ENCODE data around the gene SEC22C.

Gene SEC22C

DNA sequence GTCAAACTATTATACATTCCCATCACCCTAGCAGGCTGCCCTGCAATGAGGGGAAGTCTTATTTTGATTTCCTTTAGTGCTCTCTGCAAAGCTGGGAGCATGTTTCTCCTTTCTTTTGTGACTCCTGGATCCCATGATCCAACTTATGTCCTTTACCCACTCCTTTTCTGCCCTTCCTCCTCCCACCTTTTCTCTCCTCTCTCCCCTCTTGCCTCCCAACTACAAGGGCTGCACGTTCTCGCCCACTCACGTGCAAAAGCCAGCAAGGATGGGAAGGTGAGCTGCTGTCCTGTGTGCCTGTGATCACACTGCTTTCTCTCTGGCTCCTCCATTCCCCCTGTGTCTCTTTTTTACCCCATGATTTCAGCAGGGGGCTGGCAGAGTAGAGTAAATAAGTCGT is 73.2 kb downstream of the SEC22C start:
- H3K9ac ChIP-seq (ENCODE audit: low read length), result no peak overlapping the region

DNA sequence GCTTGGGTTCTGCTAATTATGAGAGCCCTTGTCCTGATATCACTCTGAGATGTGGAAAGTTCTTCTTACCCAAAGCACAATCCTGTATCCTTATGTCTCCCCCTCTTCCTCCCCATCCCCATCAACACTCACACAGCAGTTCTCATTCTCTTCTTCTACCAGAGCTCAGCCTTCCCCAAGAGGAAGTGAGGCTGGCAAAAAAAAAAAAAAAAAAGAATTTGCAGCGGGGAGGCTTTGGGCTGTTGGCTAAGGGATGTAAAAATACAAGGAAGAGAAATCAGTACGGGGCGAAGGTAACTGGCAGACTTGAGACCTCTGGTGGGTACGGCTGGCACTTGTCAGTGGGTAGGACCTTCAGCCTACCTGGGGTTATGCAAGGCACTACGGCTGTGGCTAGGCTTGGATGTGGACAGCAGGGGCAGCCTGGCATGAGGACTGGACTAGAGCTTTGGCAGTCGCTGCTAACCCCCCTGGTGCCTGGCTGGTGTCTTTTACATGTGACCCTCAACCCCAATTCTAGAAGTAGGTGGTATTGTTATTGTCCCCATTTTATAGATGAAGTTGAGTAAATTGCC is 73.9 kb downstream of the SEC22C start:
- Histone ChIP-seq H3K4me3 (ENCODE audit: low read length) (no peak overlapping the region), H3K36me3 (ENCODE audit: control insufficient read depth, insufficient read depth, low read length, severe bottlenecking) (no peaks in the 10 kb centered on the region), H3K9me3 (ENCODE audit: control insufficient read depth, low read length) (no peaks in the 10 kb centered on the region), H3K9ac (ENCODE audit: low read length) (no peak overlapping the region), H3K27me3 (replicated peaks; ENCODE audit: control insufficient read depth, insufficient read depth, low read length) (peaks cover 43% of the 10 kb centered on the region), H3K4me1 (ENCODE audit: control insufficient read depth, insufficient read depth, low read length) (peaks cover 15% of the 10 kb centered on the region)
- no peak for DNase-seq (ENCODE audit: low read depth)

More for the DNA sequence above, 73.2 kb downstream of the SEC22C start:
- Histone ChIP-seq H3K4me1 (ENCODE audit: control insufficient read depth, insufficient read depth, low read length) (peaks cover 15% of the 10 kb centered on the region), H3K36me3 (ENCODE audit: control insufficient read depth, insufficient read depth, low read length, severe bottlenecking) (no peaks in the 10 kb centered on the region), H3K27me3 (replicated peaks; ENCODE audit: control insufficient read depth, insufficient read depth, low read length) (peaks cover 37% of the 10 kb centered on the region), H3K4me3 (ENCODE audit: low read length) (no peak overlapping the region), H3K9me3 (ENCODE audit: control insufficient read depth, low read length) (no peaks in the 10 kb centered on the region)
- DNase-seq (ENCODE audit: low read depth), result no peak

DNA sequence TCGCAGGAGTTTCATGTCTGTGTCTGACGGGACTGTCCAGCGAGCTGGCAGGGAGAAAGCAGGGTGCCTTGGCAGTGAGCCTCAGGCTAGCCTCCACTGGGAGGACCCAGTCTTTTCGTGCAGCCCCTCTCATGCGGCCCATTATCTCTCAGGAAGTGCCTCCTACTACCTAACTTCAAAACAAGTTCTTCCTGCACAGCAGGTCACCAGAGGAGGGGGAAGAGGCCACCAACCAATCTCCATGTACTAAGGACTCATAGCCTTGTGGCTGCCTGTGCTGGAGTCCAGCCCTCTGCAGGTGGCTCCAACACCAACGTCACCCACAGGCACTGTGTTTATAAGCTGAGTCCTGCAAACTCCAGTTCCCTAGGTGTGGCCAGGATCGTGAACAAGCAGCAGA is 74.5 kb downstream of the SEC22C start:
- H3K9me3 ChIP-seq (ENCODE audit: control insufficient read depth, low read length), result no peaks in the 10 kb centered on the region

DNA sequence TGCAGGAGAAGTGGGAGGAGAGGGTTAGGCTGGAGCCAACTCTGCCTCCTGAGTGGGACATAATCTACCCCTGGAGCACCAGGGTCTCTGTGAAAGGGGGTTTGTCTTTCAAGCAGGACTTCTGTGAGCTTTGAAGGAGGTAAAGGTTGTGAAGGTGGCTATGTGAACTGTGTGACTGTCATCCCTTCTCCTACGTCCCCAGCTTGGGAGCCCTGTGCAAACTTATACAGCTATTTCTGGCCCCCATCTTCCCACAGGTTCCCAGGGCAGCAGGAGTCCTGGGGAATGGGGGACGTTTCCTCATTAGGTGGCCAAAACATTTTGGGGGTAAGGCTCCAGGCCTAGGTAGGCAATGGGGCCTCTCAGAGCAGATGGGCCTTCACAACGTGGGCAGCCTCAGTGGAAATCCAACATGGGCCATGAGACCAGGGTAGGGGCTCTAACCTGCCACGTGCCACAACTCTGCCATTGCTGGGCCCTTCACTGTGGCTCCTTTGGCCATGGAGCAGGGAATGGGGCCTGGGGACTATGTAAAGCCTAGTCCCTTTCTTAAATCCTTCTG is 75.8 kb downstream of the SEC22C start:
- DNase-seq (ENCODE audit: low read depth), result no peak
- Histone ChIP-seq H3K27me3 (replicated peaks; ENCODE audit: control insufficient read depth, insufficient read depth, low read length) (peaks cover 57% of the 10 kb centered on the region), H3K4me1 (ENCODE audit: control insufficient read depth, insufficient read depth, low read length) (peaks cover 17% of the 10 kb centered on the region), H3K9me3 (ENCODE audit: control insufficient read depth, low read length) (no peaks in the 10 kb centered on the region), H3K36me3 (ENCODE audit: control insufficient read depth, insufficient read depth, low read length, severe bottlenecking) (no peaks in the 10 kb centered on the region), H3K4me3 (ENCODE audit: low read length) (no peak overlapping the region), H3K9ac (ENCODE audit: low read length) (no peak overlapping the region)

More for the DNA sequence above, 74.5 kb downstream of the SEC22C start:
- Histone ChIP-seq H3K9ac (ENCODE audit: low read length) (no peak overlapping the region), H3K4me1 (ENCODE audit: control insufficient read depth, insufficient read depth, low read length) (peaks cover 15% of the 10 kb centered on the region), H3K27me3 (replicated peaks; ENCODE audit: control insufficient read depth, insufficient read depth, low read length) (peaks cover 44% of the 10 kb centered on the region), H3K36me3 (ENCODE audit: control insufficient read depth, insufficient read depth, low read length, severe bottlenecking) (no peaks in the 10 kb centered on the region), H3K4me3 (ENCODE audit: low read length) (no peak overlapping the region)
- no peak for DNase-seq (ENCODE audit: low read depth)

DNA sequence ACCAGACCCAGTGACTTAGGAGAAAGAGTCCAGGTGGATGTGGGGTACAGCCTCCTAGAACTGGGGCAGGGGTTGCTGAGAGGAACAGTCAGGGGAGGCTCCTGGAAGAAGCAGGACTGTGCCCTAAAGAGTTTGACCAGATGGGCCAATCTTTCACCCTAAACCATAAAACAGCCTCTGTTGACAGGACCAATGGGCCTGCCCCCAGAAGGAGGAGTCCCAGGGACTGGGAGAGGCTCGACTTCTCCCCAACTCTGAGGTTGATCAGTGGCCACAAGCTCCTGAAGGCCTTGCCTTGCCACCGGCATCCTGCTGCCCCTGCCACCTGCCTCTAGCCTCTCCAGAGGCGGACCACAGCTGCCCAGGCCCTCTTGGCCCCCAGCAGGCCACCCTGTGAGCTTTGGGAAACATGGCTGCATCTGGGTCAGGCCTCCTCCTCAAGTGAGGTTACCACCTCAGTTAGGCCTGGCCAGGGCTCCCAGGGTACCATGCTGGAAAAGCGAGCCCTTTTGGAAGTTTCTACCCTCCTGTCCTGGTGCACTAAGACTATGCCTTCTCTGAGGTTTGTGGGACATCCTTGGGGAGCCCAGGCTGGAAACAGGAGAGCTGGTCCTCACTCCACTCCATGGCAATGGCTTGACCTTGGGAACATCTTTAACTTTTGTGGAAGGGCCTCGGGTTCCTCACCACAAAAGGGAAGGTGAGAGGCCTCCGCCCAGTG is 76.5 kb downstream of the SEC22C start:
- Histone ChIP-seq H3K27me3 (replicated peaks; ENCODE audit: control insufficient read depth, insufficient read depth, low read length) (peaks cover 64% of the 10 kb centered on the region), H3K9ac (ENCODE audit: low read length) (no peak overlapping the region), H3K4me1 (ENCODE audit: control insufficient read depth, insufficient read depth, low read length) (peaks cover 10% of the 10 kb centered on the region), H3K36me3 (ENCODE audit: control insufficient read depth, insufficient read depth, low read length, severe bottlenecking) (no peaks in the 10 kb centered on the region), H3K4me3 (ENCODE audit: low read length) (no peak overlapping the region), H3K9me3 (ENCODE audit: control insufficient read depth, low read length) (no peaks in the 10 kb centered on the region)
- DNase-seq (ENCODE audit: low read depth), result no peak

DNA sequence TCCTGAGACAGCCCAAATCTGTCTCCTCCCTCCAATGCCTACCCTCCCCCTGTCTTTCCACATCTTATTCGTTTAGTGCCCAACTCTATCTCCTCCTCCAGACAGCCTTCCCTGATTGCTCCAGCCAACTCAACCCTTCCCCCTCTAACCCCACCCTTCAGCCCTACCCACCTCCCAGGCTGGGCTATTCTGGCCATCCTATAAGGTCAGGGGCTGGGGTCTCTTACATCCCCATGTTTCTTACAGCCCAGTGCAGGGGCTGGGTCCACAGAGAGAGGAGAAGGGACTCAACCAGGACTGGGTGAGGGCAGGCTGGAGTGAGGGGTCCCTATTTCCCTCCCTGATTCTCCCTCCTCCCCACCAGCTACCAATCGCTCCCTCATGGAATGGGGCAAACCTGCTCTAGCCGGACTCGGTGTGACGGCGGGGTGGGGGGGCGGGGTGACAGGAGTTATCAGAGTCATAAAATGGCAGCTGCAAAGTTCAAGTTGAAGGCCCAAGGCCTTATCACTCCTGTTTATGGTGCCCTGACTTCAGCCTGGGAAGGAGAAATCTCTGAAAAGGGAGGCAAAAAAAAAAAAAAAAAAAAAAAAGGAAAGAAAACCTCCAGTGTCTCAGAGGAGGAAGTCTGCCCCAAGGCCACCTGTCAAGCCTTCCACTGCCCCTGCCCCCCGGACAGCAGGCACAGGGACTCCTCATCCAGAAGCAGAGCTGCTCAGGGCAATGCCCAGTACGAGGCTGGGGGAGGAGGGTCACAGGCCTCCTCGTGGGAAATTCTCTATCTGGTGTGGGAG is 77.2 kb downstream of the SEC22C start:
- Histone ChIP-seq H3K27me3 (replicated peaks; ENCODE audit: control insufficient read depth, insufficient read depth, low read length) (peaks cover 67% of the 10 kb centered on the region), H3K9ac (ENCODE audit: low read length) (no peak overlapping the region), H3K36me3 (ENCODE audit: control insufficient read depth, insufficient read depth, low read length, severe bottlenecking) (no peaks in the 10 kb centered on the region), H3K4me1 (ENCODE audit: control insufficient read depth, insufficient read depth, low read length) (peaks cover 10% of the 10 kb centered on the region), H3K9me3 (ENCODE audit: control insufficient read depth, low read length) (no peaks in the 10 kb centered on the region), H3K4me3 (ENCODE audit: low read length) (no peak overlapping the region)
- DNase-seq (ENCODE audit: low read depth), result no peak

DNA sequence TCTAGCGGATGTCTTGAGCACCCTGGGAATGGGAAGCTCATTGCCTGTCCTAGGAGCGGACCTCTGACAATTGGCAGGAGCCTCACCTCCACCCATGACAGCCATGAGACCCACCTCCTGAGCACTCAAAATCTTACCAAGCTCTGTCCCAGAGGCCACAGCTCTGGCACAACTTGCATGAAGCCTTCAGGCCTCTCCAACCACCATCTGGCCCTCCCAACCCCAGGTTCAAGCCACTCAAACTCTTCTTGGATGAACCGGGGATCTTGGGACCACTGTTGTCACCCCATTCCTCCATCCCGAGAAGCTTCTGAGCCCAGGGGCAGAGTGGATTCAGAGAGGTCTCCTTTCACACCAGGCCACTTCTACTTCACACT is 77.8 kb downstream of the SEC22C start:
- Histone ChIP-seq H3K4me1 (ENCODE audit: control insufficient read depth, insufficient read depth, low read length) (peaks cover 10% of the 10 kb centered on the region), H3K9me3 (ENCODE audit: control insufficient read depth, low read length) (no peaks in the 10 kb centered on the region), H3K27me3 (replicated peaks; ENCODE audit: control insufficient read depth, insufficient read depth, low read length) (peaks cover 67% of the 10 kb centered on the region), H3K9ac (ENCODE audit: low read length) (no peak overlapping the region), H3K36me3 (ENCODE audit: control insufficient read depth, insufficient read depth, low read length, severe bottlenecking) (no peaks in the 10 kb centered on the region), H3K4me3 (ENCODE audit: low read length) (no peak overlapping the region)
- no peak for DNase-seq (ENCODE audit: low read depth)

DNA sequence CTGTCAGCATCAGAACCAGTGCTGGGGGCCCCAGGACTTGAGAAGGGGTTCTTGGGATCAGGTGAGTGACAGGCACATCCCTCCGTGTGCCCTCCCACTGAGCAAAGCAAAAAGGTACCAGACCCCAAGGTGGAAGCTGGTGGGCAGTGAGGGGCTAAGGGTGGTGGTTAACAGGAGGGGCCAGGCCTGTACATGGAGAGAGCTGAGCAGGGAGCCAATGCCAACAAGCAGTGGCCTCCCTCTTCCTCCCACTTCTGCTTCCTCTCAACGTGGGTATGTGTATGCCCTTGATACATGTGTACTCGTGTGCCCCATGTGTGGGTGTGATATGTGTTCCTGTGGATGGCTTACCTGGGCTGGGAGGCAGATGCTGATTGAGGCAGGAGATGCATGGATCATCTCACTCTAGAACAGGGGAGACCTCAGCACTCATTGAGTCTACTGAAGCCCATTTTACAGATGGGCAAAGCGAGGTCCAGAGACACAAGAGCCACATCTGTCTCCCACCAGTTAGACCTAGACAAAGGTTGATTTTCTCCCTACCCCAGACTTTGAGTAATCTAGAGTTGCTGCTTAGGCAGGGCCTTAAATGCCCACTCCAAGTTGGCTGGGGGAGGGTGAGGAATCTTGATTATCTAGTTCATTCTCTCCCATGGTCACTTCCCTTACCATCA is 78.4 kb downstream of the SEC22C start:
- no peak for DNase-seq (ENCODE audit: low read depth)

DNA sequence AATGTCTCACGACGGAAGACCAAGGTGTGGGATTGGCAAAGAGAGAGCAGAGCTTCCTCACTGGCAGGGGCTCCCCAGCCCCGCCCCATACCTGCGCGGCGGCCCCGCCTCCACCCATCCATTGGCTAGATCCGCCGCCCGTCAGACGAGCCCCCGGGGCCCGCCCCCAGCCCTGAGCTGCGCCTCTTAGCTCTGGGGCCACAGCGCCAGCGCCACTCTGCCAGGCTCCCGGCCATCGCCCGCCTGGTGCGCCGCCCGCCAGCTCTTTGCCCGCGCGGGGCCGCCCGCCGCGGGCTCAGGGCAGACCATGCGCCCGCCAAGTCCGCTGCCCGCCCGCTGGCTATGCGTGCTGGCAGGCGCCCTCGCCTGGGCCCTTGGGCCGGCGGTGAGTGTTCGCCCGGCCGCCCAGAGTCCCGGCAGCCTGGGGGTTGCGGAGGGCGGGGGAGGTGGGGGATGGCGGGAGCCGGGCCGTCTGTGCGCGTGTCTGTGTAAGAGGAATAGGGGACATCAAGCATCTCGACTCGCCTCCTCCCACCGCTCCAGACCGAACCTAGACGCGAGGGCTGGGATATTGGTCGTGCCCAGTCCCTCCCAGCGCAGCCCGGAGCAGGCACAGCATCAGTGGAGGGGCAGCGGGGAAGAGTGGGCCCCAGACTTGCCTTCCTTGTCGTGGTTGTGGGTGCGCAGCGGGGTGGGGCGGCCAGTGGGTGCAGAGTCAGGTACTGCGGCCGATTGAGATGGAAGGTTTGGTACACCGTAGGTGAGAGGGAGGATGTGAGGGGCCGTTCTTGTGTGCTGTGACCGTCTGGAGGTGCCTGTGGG is 79.1 kb downstream of the SEC22C start, which contains the start of gene VIPR1:
Gene VIPR1 (plus strand): TSS at position 215 of the 822 bp plus-strand sequence. CDS start 93 bp downstream, at position 308.
- Histone ChIP-seq H3K4me1 (ENCODE audit: control insufficient read depth, insufficient read depth, low read length) (peaks cover 13% of the 10 kb centered on the region), H3K4me3 (ENCODE audit: low read length) (peak within 1 kb of the TSS; percentile 54), H3K9me3 (ENCODE audit: control insufficient read depth, low read length) (no peaks in the 10 kb centered on the region), H3K36me3 (ENCODE audit: control insufficient read depth, insufficient read depth, low read length, severe bottlenecking) (no peaks in the 10 kb centered on the region), H3K9ac (ENCODE audit: low read length) (no peak within 1 kb of the TSS), H3K27me3 (replicated peaks; ENCODE audit: control insufficient read depth, insufficient read depth, low read length) (peaks cover 66% of the 10 kb centered on the region)
- DNase-seq (ENCODE audit: low read depth), result peak; percentile 33

More for the DNA sequence above, 78.4 kb downstream of the SEC22C start:
- H3K27me3 ChIP-seq (replicated peaks; ENCODE audit: control insufficient read depth, insufficient read depth, low read length), result peaks cover 67% of the 10 kb centered on the region
- H3K36me3 ChIP-seq (ENCODE audit: control insufficient read depth, insufficient read depth, low read length, severe bottlenecking), result no peaks in the 10 kb centered on the region
- peaks cover 10% of the 10 kb centered on the region for H3K4me1 ChIP-seq (ENCODE audit: control insufficient read depth, insufficient read depth, low read length)
- H3K4me3 ChIP-seq (ENCODE audit: low read length), result no peak overlapping the region
- no peaks in the 10 kb centered on the region for H3K9me3 ChIP-seq (ENCODE audit: control insufficient read depth, low read length)
- no peak overlapping the region for H3K9ac ChIP-seq (ENCODE audit: low read length)

DNA sequence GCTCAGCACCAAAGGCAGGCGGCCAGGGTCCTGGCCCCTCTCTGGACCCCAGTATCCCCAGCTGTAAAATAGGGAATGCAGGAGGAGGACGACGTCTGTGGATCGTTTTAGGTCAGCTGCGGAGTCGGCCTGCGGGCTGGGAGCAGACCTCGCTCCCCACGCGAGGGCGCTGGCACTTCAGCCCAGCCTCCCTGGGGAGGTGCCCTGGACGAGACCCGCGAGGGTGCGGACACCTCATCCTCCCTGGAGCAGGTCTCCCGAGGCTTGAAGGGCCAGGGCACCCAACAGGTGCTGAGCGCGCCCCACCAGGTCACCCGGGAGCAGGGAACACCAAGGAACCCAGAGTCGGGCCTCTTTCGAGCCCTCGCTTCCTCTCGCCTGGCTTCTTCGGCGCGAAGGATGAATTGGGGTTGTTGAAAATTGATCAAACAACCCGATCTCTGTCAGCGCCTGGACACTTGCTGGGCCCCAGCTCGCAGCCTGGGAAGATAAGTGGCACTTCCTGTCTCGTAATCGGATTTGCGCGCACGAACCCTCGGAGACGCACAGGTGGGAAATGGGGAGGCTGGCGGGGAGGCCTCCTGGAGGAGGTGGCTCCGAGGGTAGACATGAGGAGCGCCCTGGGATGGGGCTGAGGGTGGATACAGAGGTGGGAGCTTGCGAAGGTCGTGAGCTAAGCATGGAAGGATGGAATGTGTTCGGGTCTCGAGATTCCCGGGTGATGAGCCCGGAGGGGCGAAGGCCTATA is 79.9 kb downstream of the SEC22C start:
- peaks cover 66% of the 10 kb centered on the region for H3K27me3 ChIP-seq (replicated peaks; ENCODE audit: control insufficient read depth, insufficient read depth, low read length)
- peaks cover 20% of the 10 kb centered on the region for H3K4me1 ChIP-seq (ENCODE audit: control insufficient read depth, insufficient read depth, low read length)
- no peaks in the 10 kb centered on the region for H3K9me3 ChIP-seq (ENCODE audit: control insufficient read depth, low read length)
- H3K36me3 ChIP-seq (ENCODE audit: control insufficient read depth, insufficient read depth, low read length, severe bottlenecking), result no peaks in the 10 kb centered on the region
- peak; percentile 28 for DNase-seq (ENCODE audit: low read depth)
- no peak overlapping the region for H3K9ac ChIP-seq (ENCODE audit: low read length)
- H3K4me3 ChIP-seq (ENCODE audit: low read length), result peak overlapping the region; percentile 54

Data from adipocyte (in vitro differentiated cells).